ENCODE results near the gene SLIT3. TPM values are rescaled to one million over a fixed set of nuclear protein-coding genes. Genes with fewer than 3 reads are reported as not detected.

Gene SLIT3
- polyA plus RNA-seq, 4 donors = 46.4 to 82.0 (median 57.9) TPM

DNA sequence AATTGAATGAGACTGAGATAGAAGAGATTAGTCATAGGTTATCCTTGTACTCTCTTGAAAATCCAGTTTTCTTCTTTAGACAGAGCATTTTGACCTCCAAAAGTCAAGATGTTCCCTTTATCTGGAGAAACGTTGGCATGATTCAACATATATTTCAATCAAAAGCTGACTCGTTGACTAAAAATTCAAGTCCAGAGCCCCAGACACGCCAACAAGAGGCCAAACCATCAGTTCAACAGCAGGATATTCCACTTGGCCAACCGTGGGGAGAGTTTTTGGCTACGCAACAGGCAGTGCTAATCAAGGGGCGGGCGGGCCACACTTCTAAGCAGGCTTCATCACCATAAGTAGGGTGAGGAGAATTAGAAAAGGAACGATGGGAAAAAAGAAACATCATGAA, 119.1 kb downstream of the SLIT3 start:
- no peak for DNase-seq (ENCODE audit: low read depth in 4 of 4, low spot score in 3 of 4)

DNA sequence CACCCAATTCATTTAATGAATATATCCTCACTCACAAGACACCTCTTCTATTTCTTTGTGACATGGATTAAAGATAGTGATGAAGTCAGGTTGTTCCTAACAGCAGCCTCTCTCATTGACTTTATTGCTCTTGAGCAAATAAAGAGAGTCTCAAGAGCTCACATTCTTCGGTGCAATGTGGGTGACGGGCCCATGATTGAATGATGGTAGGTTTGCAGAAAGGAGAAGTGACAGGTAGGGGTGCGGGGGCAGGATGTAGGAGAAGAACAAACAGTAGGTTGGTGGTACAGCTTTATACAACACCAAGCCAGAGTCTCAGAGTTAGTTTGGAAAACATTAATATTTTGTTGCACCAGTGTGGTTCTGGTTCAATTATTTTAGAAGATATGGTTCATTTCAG, 122.2 kb downstream of the SLIT3 start:
- no peak for DNase-seq (ENCODE audit: low read depth in 4 of 4, low spot score in 3 of 4)

GRCh38 chr5:169178274-169178673, 122.7 kb downstream of the SLIT3 start:
- no peak for DNase-seq (ENCODE audit: low read depth in 4 of 4, low spot score in 3 of 4)

DNA sequence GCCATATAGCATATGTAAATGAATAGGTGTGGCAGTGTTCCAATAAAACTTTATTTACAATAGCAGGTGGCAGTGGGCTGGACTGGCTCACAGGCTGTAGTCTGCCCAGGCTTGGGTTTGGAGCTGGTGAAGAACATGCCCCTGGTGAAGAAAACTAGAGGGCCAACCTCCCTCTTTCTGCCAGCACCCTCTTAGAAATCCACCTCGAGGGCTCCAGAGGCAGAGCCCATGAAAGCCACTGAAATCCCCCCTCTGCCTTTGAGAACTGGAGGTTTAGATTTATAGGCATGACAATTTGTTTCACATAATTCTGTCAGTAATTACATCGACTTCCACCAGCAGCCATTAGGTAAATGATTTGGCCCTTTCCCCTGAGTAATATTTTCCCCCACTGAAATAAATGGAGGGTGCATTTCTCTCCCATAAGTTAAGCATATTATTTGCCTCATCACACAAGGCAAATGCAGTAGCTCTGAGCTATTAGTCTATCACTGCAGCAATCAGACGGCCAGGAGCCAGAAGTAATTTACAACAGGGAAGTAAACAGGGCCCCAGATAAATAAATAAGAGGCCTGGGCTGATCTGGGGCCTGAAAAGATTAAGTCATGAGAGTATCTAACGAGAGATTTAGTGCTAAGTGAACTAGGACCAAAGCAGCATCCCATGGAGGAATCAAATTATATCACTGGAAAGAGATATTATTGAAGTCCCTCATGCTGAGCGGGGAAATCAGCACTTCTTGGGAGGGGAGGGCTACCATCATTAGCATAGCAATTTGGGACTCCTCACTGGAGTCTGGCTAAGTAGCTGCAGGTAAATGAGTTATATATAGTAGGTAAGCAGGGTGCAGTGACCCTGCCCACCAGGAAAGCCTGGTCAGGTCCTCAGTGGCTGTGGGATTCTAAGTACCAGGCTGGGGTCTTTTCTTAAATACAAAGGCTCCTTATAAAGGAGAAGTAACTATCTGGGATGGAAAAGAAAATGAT, 123.9 kb downstream of the SLIT3 start:
- DNase-seq (ENCODE audit: low read depth in 4 of 4, low spot score in 3 of 4) = no peak

DNA sequence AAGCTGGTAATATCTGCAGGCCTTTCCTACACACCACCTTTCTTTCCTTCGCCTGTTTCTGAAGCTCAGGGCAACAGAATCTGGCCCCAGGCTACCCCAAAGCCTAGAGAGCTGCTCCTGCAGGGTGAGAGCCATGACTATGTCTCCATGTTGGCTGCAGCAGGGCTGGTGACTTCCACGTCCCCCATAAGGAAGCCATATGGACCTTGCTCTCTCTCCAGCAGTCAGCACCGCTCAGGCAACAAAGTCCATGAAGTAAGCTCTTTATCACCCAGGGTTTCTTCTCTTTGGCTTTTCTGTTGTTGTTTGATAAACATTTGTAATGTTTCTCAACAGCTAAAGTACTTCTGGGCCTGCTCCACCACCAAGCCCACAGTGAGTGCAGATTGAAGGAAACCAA, 125.2 kb downstream of the SLIT3 start:
- DNase-seq (ENCODE audit: low read depth in 4 of 4, low spot score in 3 of 4) = no peak

- DNase-seq (ENCODE audit: low read depth in 4 of 4, low spot score in 3 of 4) = no peak
Observed at GRCh38 chr5:169174923-169175322, 126.0 kb downstream of the SLIT3 start.

DNA sequence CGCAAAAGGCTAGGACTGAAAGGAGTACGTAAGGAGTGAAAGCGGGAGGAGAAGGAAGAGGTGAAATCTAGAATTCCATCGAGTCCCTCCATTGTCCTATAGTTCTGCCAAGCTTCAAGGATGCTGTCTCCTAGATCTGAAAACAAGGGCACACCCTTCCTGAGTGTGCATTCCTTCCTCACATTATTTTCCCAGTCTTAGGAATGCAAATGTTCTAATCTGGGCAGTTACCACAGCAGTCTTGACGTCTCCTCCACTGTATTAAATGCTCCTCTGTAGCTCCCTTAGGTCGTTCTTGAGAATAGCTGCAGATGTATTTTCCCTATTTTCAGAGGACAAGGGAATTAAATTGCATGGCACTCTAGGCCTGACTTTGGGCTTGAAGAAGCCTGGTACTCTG, 127.6 kb downstream of the SLIT3 start:
- no peak for DNase-seq (ENCODE audit: low read depth in 4 of 4, low spot score in 3 of 4)

DNA sequence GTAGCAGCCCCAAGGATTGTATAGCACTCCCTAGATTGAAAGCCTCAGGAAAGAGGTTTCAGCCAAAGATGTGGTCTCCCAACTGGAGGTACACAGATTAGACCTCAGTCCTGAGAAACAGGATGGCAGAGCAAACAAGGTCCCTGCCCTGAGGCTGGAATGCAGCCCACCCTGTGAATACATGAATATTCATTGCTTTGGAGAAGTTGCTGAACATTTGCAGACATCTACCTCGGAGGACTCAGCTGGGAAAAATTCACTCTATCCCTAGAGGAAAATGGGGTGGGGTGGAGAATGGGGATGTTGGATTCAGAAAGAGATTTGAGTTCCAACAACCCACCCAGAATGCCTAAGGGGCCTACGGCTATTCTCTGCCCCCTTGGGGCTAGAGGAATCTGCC, 129.4 kb downstream of the SLIT3 start:
- DNase-seq (ENCODE audit: low read depth in 4 of 4, low spot score in 3 of 4) = no peak

DNA sequence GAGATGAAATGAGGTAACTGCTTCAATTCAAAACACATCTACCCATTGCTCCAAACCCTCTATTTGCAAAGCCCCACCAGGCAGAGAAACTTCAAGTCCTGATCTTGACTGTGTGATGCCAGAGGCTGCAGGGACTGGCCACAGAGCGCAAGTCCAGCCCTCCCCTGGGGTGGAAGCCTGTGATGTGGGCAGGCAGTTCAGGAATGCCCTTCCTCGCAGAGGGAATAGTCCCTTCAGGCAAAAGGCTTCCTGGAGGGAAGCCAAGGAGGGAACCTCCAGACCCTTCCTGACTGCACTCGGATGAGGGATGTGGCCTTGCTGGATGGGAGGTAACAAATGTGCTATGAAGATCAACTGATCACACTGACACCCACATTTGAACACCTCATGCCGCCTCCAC, 131.2 kb downstream of the SLIT3 start:
- DNase-seq (ENCODE audit: low read depth in 4 of 4, low spot score in 3 of 4) = no peak

DNA sequence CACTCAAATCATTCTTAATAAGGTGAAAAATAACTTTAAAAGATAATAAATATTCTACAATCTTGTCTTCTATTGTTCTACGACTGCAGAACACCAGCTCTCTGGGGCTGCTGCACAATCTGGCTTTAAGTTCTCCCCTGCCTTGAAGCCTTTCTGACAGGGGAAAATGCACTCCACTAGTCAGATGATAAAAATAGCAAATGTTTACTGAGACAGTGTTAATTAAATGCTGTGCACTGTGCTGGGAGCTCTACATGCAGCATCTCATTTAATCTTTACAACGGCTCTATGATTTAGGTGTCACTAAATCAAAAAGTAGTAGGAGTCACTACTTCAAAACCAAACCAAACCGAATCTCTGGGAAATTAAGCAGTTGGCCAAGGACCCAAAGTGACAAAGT, 132.7 kb downstream of the SLIT3 start:
- DNase-seq (ENCODE audit: low read depth in 4 of 4, low spot score in 3 of 4) = no peak

DNA sequence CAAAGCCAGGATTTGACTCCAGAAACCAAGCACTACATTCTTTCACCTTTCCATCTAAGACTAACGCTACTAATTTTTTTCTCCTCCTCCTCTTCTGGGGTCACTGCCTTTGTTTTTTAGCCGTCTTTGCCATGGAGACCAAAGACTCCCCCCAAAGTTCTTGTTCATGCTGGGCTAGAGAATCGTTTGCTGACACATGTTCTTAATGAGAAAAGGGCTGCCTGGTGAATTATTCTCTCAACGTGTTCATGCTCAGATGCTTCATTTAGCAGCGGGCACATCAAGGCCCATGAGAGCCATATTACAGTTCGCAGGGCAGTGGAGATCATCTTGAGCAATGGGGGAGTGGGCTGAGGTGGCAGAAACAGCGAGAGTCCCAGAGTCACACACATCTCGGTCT, 134.9 kb downstream of the SLIT3 start:
- no peak for DNase-seq (ENCODE audit: low read depth in 4 of 4, low spot score in 3 of 4)

GRCh38 chr5:169165052-169165451, 135.9 kb downstream of the SLIT3 start:
- DNase-seq (ENCODE audit: low read depth in 4 of 4, low spot score in 3 of 4) = no peak

DNA sequence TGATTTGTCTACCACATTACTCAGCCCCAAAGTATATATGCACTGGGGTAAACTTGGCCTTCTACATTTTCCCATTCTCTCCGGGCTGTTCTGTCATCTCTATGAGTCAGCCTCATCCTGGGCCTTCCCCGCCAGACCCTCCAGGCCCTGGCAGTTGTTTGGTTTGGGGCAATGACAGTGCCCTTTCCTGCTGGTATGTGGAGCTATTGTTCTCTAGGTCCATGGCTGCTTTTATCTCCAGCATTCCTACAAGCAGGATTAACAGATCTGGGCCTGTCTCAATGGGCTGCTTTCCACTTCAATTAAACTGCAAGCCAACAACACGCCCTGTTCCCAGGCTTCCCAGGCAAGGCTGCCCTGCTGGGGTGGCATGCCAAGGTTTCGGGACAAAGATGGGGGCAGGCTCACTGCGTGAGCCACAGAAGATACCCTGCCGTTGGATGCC, 136.4 kb downstream of the SLIT3 start:
- DNase-seq (ENCODE audit: low read depth in 4 of 4, low spot score in 3 of 4) = no peak

- no peak for DNase-seq (ENCODE audit: low read depth in 4 of 4, low spot score in 3 of 4)
Observed at GRCh38 chr5:169162407-169162806, 138.5 kb downstream of the SLIT3 start.

DNA sequence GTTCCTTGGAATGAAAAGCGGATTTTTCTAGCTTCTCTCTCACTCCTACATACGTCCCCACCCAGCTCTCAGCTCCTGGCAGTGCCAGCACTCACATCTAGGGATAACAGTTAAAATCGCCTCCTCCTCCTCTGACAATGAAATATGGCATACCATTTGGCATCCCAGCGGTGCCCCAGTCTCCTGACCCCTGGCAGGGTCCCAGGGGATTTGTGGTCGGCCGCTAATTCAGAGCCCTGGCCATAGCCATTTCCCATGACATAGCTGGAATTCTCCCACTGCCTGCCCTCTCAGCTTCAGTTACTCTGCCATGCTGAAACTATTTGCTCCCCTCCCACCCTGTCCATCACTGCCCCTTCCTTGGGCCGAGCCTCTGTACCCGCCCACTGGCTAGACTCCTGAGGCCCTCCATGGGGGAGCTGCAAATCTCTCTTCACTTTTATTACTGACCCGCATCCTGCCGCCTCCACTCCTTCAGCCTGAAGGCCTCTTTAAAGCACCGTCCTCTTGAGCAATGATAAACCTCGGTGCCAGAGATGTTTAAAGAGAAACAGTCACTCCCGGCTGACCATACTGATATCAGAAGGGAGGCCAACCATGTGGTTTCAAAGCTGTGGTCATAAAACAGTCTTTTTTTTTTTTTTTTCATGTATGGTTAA, 139.8 kb downstream of the SLIT3 start:
- DNase-seq (ENCODE audit: low read depth in 4 of 4, low spot score in 3 of 4) = peak; percentile 66 to 82 (median 68)

GRCh38 chr5:169160405-169160901, 140.5 kb downstream of the SLIT3 start:
- DNase-seq (ENCODE audit: low read depth in 4 of 4, low spot score in 3 of 4) = no peak

DNA sequence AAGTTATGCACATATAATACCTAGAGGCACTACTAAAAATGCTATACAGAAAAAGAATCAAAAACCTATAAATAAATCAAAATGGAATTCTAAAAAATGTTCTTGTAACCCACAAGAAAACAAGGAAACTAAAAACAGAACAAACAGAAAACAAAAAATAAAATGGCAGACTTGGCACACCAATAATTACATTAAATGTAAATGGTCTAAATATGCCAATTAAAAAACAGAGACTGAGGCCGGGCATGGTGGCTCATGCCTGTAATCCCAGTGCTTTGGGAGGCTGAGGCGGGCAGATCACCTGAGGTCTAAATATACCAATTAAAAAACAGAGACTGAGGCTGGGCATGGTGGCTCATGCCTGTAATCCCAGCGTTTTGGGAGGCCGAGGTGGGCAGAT, 142.2 kb downstream of the SLIT3 start:
- no peak for DNase-seq (ENCODE audit: low read depth in 4 of 4, low spot score in 3 of 4)

DNA sequence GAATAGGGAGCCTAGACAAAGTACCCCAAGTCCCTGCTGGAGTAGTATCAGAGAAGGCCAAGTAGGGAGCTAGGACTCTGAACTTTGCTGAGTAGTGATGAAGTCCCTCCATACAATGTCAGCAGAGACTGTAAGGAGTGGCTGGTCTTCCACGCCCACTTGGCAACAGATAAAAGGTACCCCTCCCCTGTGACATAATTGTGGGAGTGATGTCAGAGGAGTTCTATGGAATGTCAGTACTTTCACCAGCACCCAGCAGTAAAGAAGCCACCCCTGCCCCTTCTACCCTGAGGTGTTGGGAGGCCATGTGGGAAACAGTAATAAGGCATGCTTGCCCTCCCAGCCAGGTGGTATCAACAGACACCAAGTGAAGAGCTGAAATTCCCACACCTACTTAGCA, 143.9 kb downstream of the SLIT3 start:
- DNase-seq (ENCODE audit: low read depth in 4 of 4, low spot score in 3 of 4) = no peak

GRCh38 chr5:169154679-169155078, 146.3 kb downstream of the SLIT3 start:
- DNase-seq (ENCODE audit: low read depth in 4 of 4, low spot score in 3 of 4) = no peak

- DNase-seq (ENCODE audit: low read depth in 4 of 4, low spot score in 3 of 4) = no peak
Observed at GRCh38 chr5:169153405-169153804, 147.5 kb downstream of the SLIT3 start.

DNA sequence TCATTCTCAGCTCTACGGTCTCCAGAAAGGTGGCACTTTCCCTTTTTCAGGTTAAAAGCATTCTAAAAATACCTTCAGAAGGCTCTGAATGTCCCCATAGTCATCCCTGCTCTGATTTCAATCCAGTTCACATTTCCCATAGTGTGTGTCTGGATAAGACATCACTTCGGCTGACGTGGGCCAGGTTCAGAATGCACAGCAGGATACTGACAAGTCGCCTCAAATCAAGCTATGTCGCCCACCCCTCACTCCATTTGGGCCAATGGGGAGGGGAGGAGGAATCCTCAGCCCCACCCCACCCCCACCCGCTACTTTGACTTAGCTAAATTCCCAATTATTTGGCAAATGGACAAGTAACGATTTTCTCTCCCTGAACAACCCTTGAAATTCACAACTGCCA, 148.0 kb downstream of the SLIT3 start:
- no peak for DNase-seq (ENCODE audit: low read depth in 4 of 4, low spot score in 3 of 4)

GRCh38 chr5:169152453-169152852, 148.5 kb downstream of the SLIT3 start:
- DNase-seq (ENCODE audit: low read depth in 4 of 4, low spot score in 3 of 4) = no peak
